PC-3 (cell line): ENCODE measurements around the gene SRRM2. TPM values are rescaled to one million over a fixed set of nuclear protein-coding genes. Genes with fewer than 3 reads are reported as not detected.

Source experiments
- ATAC-seq: fragments of 200-7000 bp; cut with Tn5 transposase; 2 replicates; pipeline ENCODE4 v1.9.1; 2020; ENCODE audit warnings: mild to moderate bottlenecking, moderate library complexity
- BruUV-seq: library from RNA; stranded (reverse); fragments of 400-500 nt; replicated peaks from 2 replicates; lab custom pipeline; 2021; lab: Mats Ljungman, UMichigan
- CTCF ChIA-PET: fragments of 300-600 bp; sonication (Branson Sonifier 250); formaldehyde crosslinking; loops from one replicate; lab custom pipeline; 2022; ENCODE audit warnings: antibody characterized with exemption; lab: Charles Lee
- POLR2A ChIA-PET: fragments of 300-600 bp; sonication (Branson Sonifier 250); formaldehyde crosslinking; loops from one replicate; lab custom pipeline; 2022; ENCODE audit warnings: antibody characterized with exemption; ENCODE audit not compliant: unreplicated experiment; lab: Charles Lee
- DNase-seq: peaks from one replicate; pipeline ENCODE4 v3.0.0-alpha.2; 2015
- H2AFZ ChIP-seq: fragments of 300-600 bp; sonication (generic); 2 replicates; pipeline ENCODE4 v1.6.0; 2016; ENCODE audit warnings: antibody characterized with exemption, low read length
- H3F3A ChIP-seq: fragments of 300-600 bp; sonication (generic); one replicate; pipeline ENCODE4 v1.6.0; 2017; ENCODE audit warnings: antibody characterized with exemption, low read length, control low read depth, mild to moderate bottlenecking; ENCODE audit not compliant: unreplicated experiment
- H3K27ac ChIP-seq: fragments of 300-600 bp; sonication (generic); 2 replicates; pipeline ENCODE4 v1.5.1; 2016; ENCODE audit warnings: mild to moderate bottlenecking, low read length
- H3K27me3 ChIP-seq: fragments of 300-600 bp; sonication (generic); 2 replicates; pipeline ENCODE4 v1.6.1; 2016; ENCODE audit warnings: low read length, mixed read lengths
- H3K36me3 ChIP-seq: fragments of 300-600 bp; sonication (generic); 2 replicates; pipeline ENCODE4 v1.6.1; 2016; ENCODE audit warnings: low read depth, mixed run types, low read length, mixed read lengths
- H3K4me1 ChIP-seq: fragments of 300-600 bp; sonication (generic); 2 replicates; pipeline ENCODE4 v1.5.1; 2016; ENCODE audit warnings: low read length; ENCODE audit not compliant: insufficient read depth
- H3K4me2 ChIP-seq: fragments of 300-600 bp; sonication (generic); 2 replicates; pipeline ENCODE4 v1.6.0; 2016; ENCODE audit warnings: low read length
- H3K4me3 ChIP-seq: fragments of 300-600 bp; sonication (generic); 2 replicates; pipeline ENCODE4 v1.5.1; 2016; ENCODE audit warnings: mild to moderate bottlenecking, low read length, mixed read lengths
- H3K79me2 ChIP-seq: fragments of 300-600 bp; sonication (generic); 2 replicates; pipeline ENCODE4 v1.6.1; 2017; ENCODE audit warnings: low read length, mixed read lengths
- H3K9ac ChIP-seq: fragments of 300-600 bp; sonication (generic); 2 replicates; pipeline ENCODE4 v1.6.0; 2016; ENCODE audit warnings: mild to moderate bottlenecking, low read length
- H3K9me2 ChIP-seq: fragments of 300-600 bp; sonication (generic); replicated peaks from 2 replicates; pipeline ENCODE4 v1.6.1; 2016; ENCODE audit warnings: mixed run types, low read length, mixed read lengths
- H3K9me3 ChIP-seq: fragments of 300-600 bp; sonication (generic); 2 replicates; pipeline ENCODE4 v1.6.1; 2016; ENCODE audit warnings: low read length, mixed read lengths
- H4K20me1 ChIP-seq: fragments of 300-600 bp; sonication (generic); 2 replicates; pipeline ENCODE4 v1.6.1; 2016; ENCODE audit warnings: low read length, mixed read lengths
- CTCF ChIP-seq: fragments of 300-600 bp; sonication (generic); conservative IDR thresholded peaks from 2 replicates; pipeline ENCODE4 v1.5.1; 2017; ENCODE audit warnings: antibody characterized with exemption, low read depth, mild to moderate bottlenecking, low read length
- EZH2 ChIP-seq: fragments of 300-600 bp; sonication (generic); IDR thresholded peaks from one replicate; pipeline ENCODE4 v1.6.1; 2017; ENCODE audit warnings: antibody characterized with exemption, mild to moderate bottlenecking, low read length; ENCODE audit not compliant: unreplicated experiment
- EZH2phosphoT487 ChIP-seq: fragments of 300-600 bp; sonication (generic); IDR thresholded peaks from 2 replicates; pipeline ENCODE4 v1.6.1; 2018; ENCODE audit warnings: mild to moderate bottlenecking, antibody characterized with exemption, low read length, borderline replicate concordance
- intact Hi-C: fragments of 100-400 bp; cut with micrococcal nuclease; formaldehyde crosslinking; loops from 2 replicates; pipeline ENCODE4 v1.9.0; 2023
- total RNA-seq: library from RNA; depleted of rRNA; stranded (reverse); fragments of >200 nt; gene quantifications from 2 replicates; pipeline ENCODE4 v1.2.3, GENCODE V29; 2014; rRNA removed

SRRM2 gene
- total RNA-seq, 1 experiment from 2014 or later, result 72.6 TPM

- Histone ChIP-seq H3K36me3 (no peaks in the 10 kb centered on the region), H3K9ac (no peak overlapping the region), H4K20me1 (no peaks in the 10 kb centered on the region), H3K9me2 (no peaks in the 10 kb centered on the region), H3K4me1 (no peaks in the 10 kb centered on the region), H3K27me3 (no peaks in the 10 kb centered on the region), H3K4me2 (no peak overlapping the region), H3K9me3 (no peaks in the 10 kb centered on the region), H3F3A (no peaks in the 10 kb centered on the region), H3K4me3 (no peak overlapping the region), H2AFZ (no peak overlapping the region), H3K79me2 (no peaks in the 10 kb centered on the region), H3K27ac (no peak overlapping the region)
- ChIA-PET POLR2A (no interaction called here), CTCF (no interaction called here)
- BruUV-seq, result no TSS peak
- ATAC-seq (no peak), DNase-seq (no peak)
- TF ChIP-seq CTCF (no peak), EZH2 (no peak), EZH2phosphoT487 (no peak)
- intact Hi-C loops, result loop anchor here (10.0 kb wide), 1 partner anchor 45 kb away; the partner anchor contains the start of gene ELOB
Observed at GRCh38 chr16:2819939-2820835, 67.7 kb downstream of the SRRM2 start.

Other genes starting within 250 kb of the SRRM2 start
- 67.4 and 80.2 TPM in 2 replicates for gene ATP6V0C, start 238.7 kb upstream of the SRRM2 start, total RNA-seq
- 50.3 and 62.8 TPM in 2 replicates for gene AMDHD2, start 232.3 kb upstream of the SRRM2 start, total RNA-seq
- gene CEMP1, start 221.2 kb upstream of the SRRM2 start, total RNA-seq, result 0.46 TPM in 1 of 2 replicates, not detected in the other
- gene PDPK1, start 214.6 kb upstream of the SRRM2 start, total RNA-seq, result 13.7 and 18.9 TPM in 2 replicates
- 52.2 and 62.1 TPM in 2 replicates for gene KCTD5, start 70.1 kb upstream of the SRRM2 start, total RNA-seq
- 1.2 TPM in 1 of 2 replicates, not detected in the other for gene PRSS27, start 32.4 kb upstream of the SRRM2 start, total RNA-seq
- gene ELOB, start 24.6 kb downstream of the SRRM2 start, total RNA-seq, result 203 and 289 TPM in 2 replicates
- 0.11 TPM in 1 of 2 replicates, not detected in the other for gene PRSS33, start 34.9 kb downstream of the SRRM2 start, total RNA-seq
- not detected in 2 replicates for gene PRSS41, start 45.8 kb downstream of the SRRM2 start, total RNA-seq
- not detected in 2 replicates for gene PRSS21, start 64.6 kb downstream of the SRRM2 start, total RNA-seq
- 8.6 and 17.0 TPM in 2 replicates for gene ZG16B, start 77.7 kb downstream of the SRRM2 start, total RNA-seq
- gene PRSS22, start 105.5 kb downstream of the SRRM2 start, total RNA-seq, result 36.9 and 42.5 TPM in 2 replicates
- 92.0 and 100 TPM in 2 replicates for gene FLYWCH2, start 130.6 kb downstream of the SRRM2 start, total RNA-seq
- 41.4 and 54.7 TPM in 2 replicates for gene FLYWCH1, start 159.3 kb downstream of the SRRM2 start, total RNA-seq
- 3.6 and 7.1 TPM in 2 replicates for gene KREMEN2, start 211.6 kb downstream of the SRRM2 start, total RNA-seq
- 37.9 and 45.0 TPM in 2 replicates for gene PAQR4, start 216.7 kb downstream of the SRRM2 start, total RNA-seq
- gene PKMYT1, start 227.8 kb downstream of the SRRM2 start, total RNA-seq, result 51.9 and 109 TPM in 2 replicates